ENCODE measurements around the gene FAM83D.

- TF ChIP-seq CTCF (IDR thresholded peaks at IDR 0.05; ENCODE audit: low read depth, low read length) (no peak), EZH2phosphoT487 (IDR thresholded peaks at IDR 0.05; ENCODE audit: low read depth) (no peak)
Observed at GRCh38 chr20:38902601-38903000, 23.6 kb upstream of the FAM83D start.

Measured in OCI-LY3 (cell line).